ENCODE measurements around the gene PLPP6. TPM values are rescaled to one million over a fixed set of nuclear protein-coding genes. Genes with fewer than 3 reads are reported as not detected.
A peak's percentile ranks its signal among the peaks of the same experiment; 100 is the strongest.

The PLPP6 gene
- total RNA-seq, 1 experiment from 2014 or later, result 13.4 TPM

- TF ChIP-seq E2F5 (CRISPR knock-in tag; IDR thresholded peaks at IDR 0.05), result peak; percentile 74; the same call in 1 of the 2 replicates
- TF ChIP-seq USF2 (CRISPR knock-in tag; IDR thresholded peaks at IDR 0.05), result peak; percentile 44
- TF ChIP-seq SP1 (CRISPR knock-in tag; conservative IDR thresholded peaks at IDR 0.05), result peak; percentile 85
- TF ChIP-seq E2F1 (CRISPR knock-in tag; IDR thresholded peaks at IDR 0.05), result no peak
- no peak for TF ChIP-seq RELA (CRISPR knock-in tag; IDR thresholded peaks at IDR 0.05; ENCODE audit: borderline replicate concordance)
- TF ChIP-seq GABPB1 (CRISPR knock-in tag; IDR thresholded peaks at IDR 0.05), result peak; percentile 66
- TF ChIP-seq ZNF219 (CRISPR knock-in tag; IDR thresholded peaks at IDR 0.05; ENCODE audit: borderline replicate concordance), result no peak
- TF ChIP-seq NR2C2 (CRISPR knock-in tag; IDR thresholded peaks at IDR 0.05), result no peak
- no peak for TF ChIP-seq FOXP4 (CRISPR knock-in tag; IDR thresholded peaks at IDR 0.05)
- no peak for TF ChIP-seq ELF4 (CRISPR knock-in tag; IDR thresholded peaks at IDR 0.05; ENCODE audit: low read depth)
- no peak for TF ChIP-seq CTCF (IDR thresholded peaks at IDR 0.05)
- TF ChIP-seq IRF1 (CRISPR knock-in tag; IDR thresholded peaks at IDR 0.05), result peak; percentile 14; the same call in 1 of the 2 replicates
- TF ChIP-seq HMGXB4 (CRISPR knock-in tag; IDR thresholded peaks at IDR 0.05), result peak; percentile 99
- TF ChIP-seq PRRX2 (CRISPR knock-in tag; IDR thresholded peaks at IDR 0.05), result no peak
- no peak for TF ChIP-seq AR (CRISPR knock-in tag; IDR thresholded peaks at IDR 0.05)
- TF ChIP-seq E2F4 (CRISPR knock-in tag; IDR thresholded peaks at IDR 0.05; ENCODE audit: borderline replicate concordance, low read depth), result no peak
- no peak for TF ChIP-seq FOXJ3 (CRISPR knock-in tag; IDR thresholded peaks at IDR 0.05; ENCODE audit: borderline replicate concordance)
- no peak for TF ChIP-seq ATF6 (CRISPR knock-in tag; IDR thresholded peaks at IDR 0.05)
- no peak; the same call in 1 of the 2 replicates for TF ChIP-seq MAX (CRISPR knock-in tag; IDR thresholded peaks at IDR 0.05)
- TF ChIP-seq NFYB (CRISPR knock-in tag; conservative IDR thresholded peaks at IDR 0.05; ENCODE audit: low read depth), result no peak; the same call in 1 of the 2 replicates
- no peak for TF ChIP-seq IRF2 (CRISPR knock-in tag; IDR thresholded peaks at IDR 0.05; ENCODE audit: borderline replicate concordance, low read depth)
Measured at GRCh38 chr9:4662108-4662988, at the start of gene PLPP6 (continued).
